Left colon (tissue), 2 donors: ENCODE results near the gene PCNA. TPM values are rescaled to one million over a fixed set of nuclear protein-coding genes. Genes with fewer than 3 reads are reported as not detected.
"Not testable (repeated sequence)": the region's sequence is repeated elsewhere in the genome, so short reads cannot be mapped to it uniquely, and the experiment has no call there.

Source experiments
- ATAC-seq: fragments of 200-7000 bp; cut with Tn5 transposase; one replicate; pipeline ENCODE4 v1.9.1; 2020; ENCODE audit warnings: mild to moderate bottlenecking, moderate library complexity
- DNase-seq, 2 donors: peaks; one replicate each; pipeline ENCODE4 v3.0.0-alpha.2; 2020
- intact Hi-C, 2 donors: fragments of 100-400 bp; cut with DNase I in 1 of 2; cut with micrococcal nuclease in 1 of 2; formaldehyde crosslinking; loops; one replicate each; pipeline versions ENCODE4 v1.11.2 to v1.14.0; 2022; cut with DNase I, micrococcal nuclease
- total RNA-seq, 2 donors: library from RNA; stranded (reverse); fragmentation: NEBNext Ultra II Directional; extraction: Animal tissue kit (Norgen Biotek cat#: 25700); gene quantifications; one replicate each; pipeline ENCODE4 v1.2.1, GENCODE V29; 2021
- donor health status: DM: no; HTN: no; CAD: no.
- donor health status: DM: yes; HTN: yes; CAD: no.

PCNA gene
- total RNA-seq, 2 donors from 2014 or later, result 47.9 to 61.5 TPM

GRCh38 chr20:5074232-5074674 lies 45.5 kb downstream of the PCNA start:
- DNase-seq (no peak), ATAC-seq (no peak)
- intact Hi-C loops, result no loop called here

DNA sequence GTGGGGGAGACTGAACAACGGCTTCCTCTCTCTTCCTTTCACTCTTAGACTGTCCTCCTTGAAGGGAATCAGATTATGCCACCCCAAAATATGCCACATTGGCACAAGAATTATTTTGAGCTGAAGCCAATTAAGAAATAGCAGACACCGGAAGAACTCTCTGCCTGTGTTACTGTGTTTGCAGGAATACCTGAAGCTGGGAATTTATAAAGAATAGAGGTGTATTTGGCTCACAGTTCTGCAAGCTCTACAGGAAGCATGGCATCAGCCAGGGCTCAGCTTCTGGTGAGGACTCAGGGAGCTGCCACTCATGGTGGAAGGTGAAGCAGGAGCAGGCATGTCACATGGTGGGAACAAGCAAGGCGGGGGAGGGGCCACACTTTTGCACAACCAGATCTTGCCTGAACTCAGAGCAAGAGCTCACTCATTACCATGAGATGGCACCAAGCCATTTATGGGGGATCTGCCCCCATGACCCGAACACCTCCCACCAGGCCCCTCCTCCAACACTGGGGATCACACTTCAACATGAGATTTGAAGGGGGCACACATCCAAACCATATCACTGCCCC lies 46.0 kb downstream of the PCNA start:
- peak; percentile 56 to 61 for DNase-seq
- ATAC-seq, result peak; percentile 13
- intact Hi-C loops, result no loop called here

- intact Hi-C loops, result no loop called here
These were observed 46.8 kb downstream of the PCNA start for GRCh38 chr20:5072756-5073659.

DNA sequence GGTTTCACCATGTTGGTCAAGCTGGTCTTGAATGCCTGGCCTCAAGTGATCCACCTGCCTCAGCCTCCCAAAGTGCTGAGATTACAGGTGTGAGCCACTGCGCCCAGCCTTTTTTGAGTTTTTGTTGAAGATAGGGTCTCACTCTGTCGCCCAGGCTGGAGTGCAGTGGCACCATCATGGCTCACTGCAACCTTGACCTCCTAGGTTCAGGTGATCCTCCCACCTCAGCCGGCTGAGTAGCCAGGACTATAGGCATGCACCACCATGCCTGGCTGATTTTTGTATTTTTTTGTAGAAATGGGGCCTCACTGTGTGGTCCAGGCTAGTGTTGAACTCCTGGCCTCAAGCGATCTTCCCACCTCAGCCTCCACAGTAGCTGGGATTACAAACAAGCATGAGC lies 47.8 kb downstream of the PCNA start:
- ATAC-seq, DNase-seq, intact Hi-C loops: not testable (repeated sequence)

More at GRCh38 chr20:5072756-5073659, 46.8 kb downstream of the PCNA start:
- peak; percentile 93 to 94 for DNase-seq
- peak; percentile 96 for ATAC-seq

DNA sequence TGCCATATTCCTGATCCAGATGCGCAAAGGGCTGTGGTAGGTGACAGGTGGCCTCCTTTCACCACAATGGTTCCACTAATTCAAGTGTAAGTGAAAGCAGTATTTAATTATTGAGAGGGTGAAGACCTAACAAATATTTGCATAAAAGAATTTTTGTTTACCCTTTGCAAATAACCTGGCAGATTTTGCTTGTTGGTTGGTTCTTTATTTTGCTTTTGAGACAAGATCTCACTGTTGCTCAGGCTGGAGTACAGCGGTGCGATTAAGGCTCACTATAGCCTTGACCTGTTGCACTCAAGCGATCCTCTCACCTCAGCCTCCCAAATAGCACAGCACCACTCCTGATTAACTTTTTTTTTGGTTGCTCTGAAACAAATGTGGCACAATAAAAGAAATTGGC lies 49.2 kb downstream of the PCNA start:
- ATAC-seq (no peak), DNase-seq (peak in 1 of 2 donors; percentile 8)
- intact Hi-C loops, result no loop called here

GRCh38 chr20:5070081-5070480 lies 49.7 kb downstream of the PCNA start:
- DNase-seq (peak in 1 of 2 donors; percentile 10), ATAC-seq (no peak)
- intact Hi-C loops, result no loop called here

GRCh38 chr20:5069141-5069806 lies 50.5 kb downstream of the PCNA start:
- peak in 1 of 2 donors; percentile 4 for DNase-seq
- ATAC-seq, result no peak
- intact Hi-C loops, result no loop called here

- peak in 1 of 2 donors; percentile 8 for DNase-seq
- no peak for ATAC-seq
- intact Hi-C loops, result no loop called here
These were observed 51.7 kb downstream of the PCNA start for GRCh38 chr20:5067877-5068645.

- ATAC-seq, result peak; percentile 79
- DNase-seq, result peak in 1 of 2 donors; percentile 41
- intact Hi-C loops, result no loop called here
These were observed 53.8 kb downstream of the PCNA start for GRCh38 chr20:5065879-5066383.

DNA sequence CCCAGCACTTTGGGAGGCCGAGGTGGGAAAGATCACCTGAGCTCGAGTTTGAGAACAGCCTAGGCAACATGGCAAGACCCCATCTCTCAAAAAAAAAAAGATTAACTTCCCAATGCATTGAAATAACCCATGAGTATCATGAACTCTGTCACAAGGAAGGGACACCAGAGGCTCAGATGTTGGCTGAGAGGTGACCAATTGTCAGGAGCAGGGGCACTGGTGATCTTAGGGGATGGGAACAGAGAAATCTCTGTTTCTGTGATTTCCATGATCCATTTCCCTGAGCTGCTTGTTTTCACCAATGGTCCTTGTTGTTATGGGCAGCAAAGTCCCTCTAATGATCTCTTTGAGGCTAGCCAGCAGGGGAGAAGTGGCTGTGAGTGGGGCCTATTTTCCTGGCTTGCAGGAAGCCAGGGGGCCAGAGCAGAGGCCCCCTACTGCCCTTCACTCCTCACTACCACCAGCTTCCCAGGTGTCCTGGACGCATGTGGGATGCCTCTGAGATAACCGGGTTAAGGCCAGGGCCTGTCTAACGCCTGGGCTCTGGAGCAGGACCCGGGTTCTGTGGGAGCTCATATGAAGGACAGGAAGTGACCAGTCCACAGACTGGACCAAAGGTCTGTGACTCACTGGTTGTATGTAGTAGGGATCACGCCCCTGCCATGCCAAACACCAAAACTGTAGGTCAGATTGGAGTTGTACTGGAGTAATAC lies 54.4 kb downstream of the PCNA start:
- DNase-seq (peak in 1 of 2 donors; percentile 15), ATAC-seq (peak; percentile 27)
- intact Hi-C loops, result no loop called here

Other genes starting within 250 kb of the PCNA start
- gene SLC23A2, start 118.4 kb downstream of the PCNA start, total RNA-seq, result 10 to 100 TPM in 1 of 2 donors, 1 to 10 TPM in 1; 6.5 to 10.1 TPM
- gene TMEM230, start 6.9 kb downstream of the PCNA start, total RNA-seq, result 10 to 100 TPM; 64.3 to 81.4 TPM
- 10 to 100 TPM; 33.4 to 42.6 TPM for gene CDS2, start 7.0 kb upstream of the PCNA start, total RNA-seq
- not detected for gene PROKR2, start 197.0 kb upstream of the PCNA start, total RNA-seq